ENCODE data around the gene PARD3.

PARD3 gene

DNA sequence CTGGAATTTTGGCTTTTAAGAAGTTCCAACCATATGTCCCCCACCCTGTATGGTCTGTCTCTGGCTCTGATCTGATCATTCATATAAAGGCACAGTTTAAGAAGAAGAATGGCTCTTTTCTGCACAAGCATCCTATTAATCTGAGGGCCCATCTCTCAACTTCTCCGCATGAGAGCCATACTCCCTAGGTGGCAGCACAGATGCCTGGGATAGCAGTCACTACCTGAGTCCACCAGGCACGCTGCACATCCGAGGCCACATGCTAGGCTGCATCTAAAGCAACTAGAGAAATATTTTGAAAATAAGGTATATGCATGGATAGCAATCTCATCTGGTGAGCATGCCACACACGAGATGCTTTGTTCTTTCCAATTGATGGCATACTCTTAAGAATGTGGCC is 565.5 kb downstream of the PARD3 start:
- H3K9me3 ChIP-seq (ENCODE audit: insufficient read depth, low read length, severe bottlenecking): no peaks in the 10 kb centered on the region
- H3K79me2 ChIP-seq (ENCODE audit: insufficient read depth, low read length): no peaks in the 10 kb centered on the region
- H4K20me1 ChIP-seq (ENCODE audit: insufficient read depth, low read length): no peaks in the 10 kb centered on the region
- ATAC-seq (ENCODE audit: insufficient read depth, low read depth) (no peak), DNase-seq (no peak)
- H3K9ac ChIP-seq (ENCODE audit: low read depth, low read length): no peak overlapping the region
- no peak overlapping the region for H3K4me2 ChIP-seq (ENCODE audit: insufficient read depth, low read length)
- no peak overlapping the region for H3K27ac ChIP-seq (ENCODE audit: low read length)
- no peaks in the 10 kb centered on the region for H3K4me1 ChIP-seq (ENCODE audit: insufficient read depth, low read length)
- TF ChIP-seq, protein P1, sequence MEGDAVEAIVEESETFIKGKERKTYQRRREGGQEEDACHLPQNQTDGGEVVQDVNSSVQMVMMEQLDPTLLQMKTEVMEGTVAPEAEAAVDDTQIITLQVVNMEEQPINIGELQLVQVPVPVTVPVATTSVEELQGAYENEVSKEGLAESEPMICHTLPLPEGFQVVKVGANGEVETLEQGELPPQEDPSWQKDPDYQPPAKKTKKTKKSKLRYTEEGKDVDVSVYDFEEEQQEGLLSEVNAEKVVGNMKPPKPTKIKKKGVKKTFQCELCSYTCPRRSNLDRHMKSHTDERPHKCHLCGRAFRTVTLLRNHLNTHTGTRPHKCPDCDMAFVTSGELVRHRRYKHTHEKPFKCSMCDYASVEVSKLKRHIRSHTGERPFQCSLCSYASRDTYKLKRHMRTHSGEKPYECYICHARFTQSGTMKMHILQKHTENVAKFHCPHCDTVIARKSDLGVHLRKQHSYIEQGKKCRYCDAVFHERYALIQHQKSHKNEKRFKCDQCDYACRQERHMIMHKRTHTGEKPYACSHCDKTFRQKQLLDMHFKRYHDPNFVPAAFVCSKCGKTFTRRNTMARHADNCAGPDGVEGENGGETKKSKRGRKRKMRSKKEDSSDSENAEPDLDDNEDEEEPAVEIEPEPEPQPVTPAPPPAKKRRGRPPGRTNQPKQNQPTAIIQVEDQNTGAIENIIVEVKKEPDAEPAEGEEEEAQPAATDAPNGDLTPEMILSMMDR (IDR thresholded peaks at IDR 0.05; ENCODE audit: borderline replicate concordance, extremely low read depth, low read length, poor library complexity, severe bottlenecking): no peak
- no peak for TF ChIP-seq EZH2 (IDR thresholded peaks at IDR 0.05; ENCODE audit: borderline replicate concordance, low read depth, low read length, severe bottlenecking)
- no peaks in the 10 kb centered on the region for H3K36me3 ChIP-seq (ENCODE audit: insufficient read depth, low read length)
- H3K4me3 ChIP-seq (ENCODE audit: low read depth in 1 of 2, low read length in 2 of 2): no peak overlapping the region
- H2AFZ ChIP-seq (ENCODE audit: low read depth, low read length): no peak overlapping the region
- no peaks in the 10 kb centered on the region for H3K27me3 ChIP-seq (ENCODE audit: insufficient read depth, low read length, poor library complexity)

DNA sequence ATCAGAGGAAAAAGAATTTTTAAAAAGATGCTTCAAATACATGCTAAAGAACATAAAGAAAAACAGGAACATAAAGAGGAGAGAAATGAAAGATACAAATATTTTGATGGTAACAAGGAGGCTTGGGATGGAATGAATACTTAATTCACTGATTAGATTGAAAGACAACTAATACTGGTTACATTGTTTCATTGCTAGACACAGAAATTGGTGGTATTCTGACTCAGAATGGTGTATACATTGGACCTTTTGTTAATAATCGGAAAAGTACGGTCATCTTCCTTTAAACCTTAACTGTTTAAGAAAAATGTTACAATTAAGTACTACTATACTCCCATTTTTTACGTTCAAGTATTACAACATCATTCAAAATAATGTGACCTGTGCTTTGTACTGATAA is 567.5 kb downstream of the PARD3 start:
- TF ChIP-seq, protein P1 (IDR thresholded peaks at IDR 0.05; ENCODE audit: borderline replicate concordance, extremely low read depth, low read length, poor library complexity, severe bottlenecking): no peak
- no peak for TF ChIP-seq EZH2 (IDR thresholded peaks at IDR 0.05; ENCODE audit: borderline replicate concordance, low read depth, low read length, severe bottlenecking)
- no peak overlapping the region for H3K9ac ChIP-seq (ENCODE audit: low read depth, low read length)
- no peak overlapping the region for H3K4me3 ChIP-seq (ENCODE audit: low read depth in 1 of 2, low read length in 2 of 2)
- H3K79me2 ChIP-seq (ENCODE audit: insufficient read depth, low read length): no peaks in the 10 kb centered on the region
- H2AFZ ChIP-seq (ENCODE audit: low read depth, low read length): no peak overlapping the region
- DNase-seq: no peak
- H3K9me3 ChIP-seq (ENCODE audit: insufficient read depth, low read length, severe bottlenecking): no peaks in the 10 kb centered on the region
- no peaks in the 10 kb centered on the region for H3K4me1 ChIP-seq (ENCODE audit: insufficient read depth, low read length)
- H3K27me3 ChIP-seq (ENCODE audit: insufficient read depth, low read length, poor library complexity): no peaks in the 10 kb centered on the region
- ATAC-seq (ENCODE audit: insufficient read depth, low read depth): no peak
- H4K20me1 ChIP-seq (ENCODE audit: insufficient read depth, low read length): no peaks in the 10 kb centered on the region
- no peaks in the 10 kb centered on the region for H3K36me3 ChIP-seq (ENCODE audit: insufficient read depth, low read length)
- no peak overlapping the region for H3K27ac ChIP-seq (ENCODE audit: low read length)
- no peak overlapping the region for H3K4me2 ChIP-seq (ENCODE audit: insufficient read depth, low read length)

- no peak overlapping the region for H2AFZ ChIP-seq (ENCODE audit: low read depth, low read length)
- no peaks in the 10 kb centered on the region for H4K20me1 ChIP-seq (ENCODE audit: insufficient read depth, low read length)
- H3K79me2 ChIP-seq (ENCODE audit: insufficient read depth, low read length): no peaks in the 10 kb centered on the region
- no peak for DNase-seq
- H3K4me3 ChIP-seq (ENCODE audit: low read depth in 1 of 2, low read length in 2 of 2): no peak overlapping the region
- peaks cover 7% of the 10 kb centered on the region; the same call in 1 of the 2 replicates for H3K4me1 ChIP-seq (ENCODE audit: insufficient read depth, low read length)
- H3K9me3 ChIP-seq (ENCODE audit: insufficient read depth, low read length, severe bottlenecking): no peaks in the 10 kb centered on the region
- H3K4me2 ChIP-seq (ENCODE audit: insufficient read depth, low read length): no peak overlapping the region
- H3K36me3 ChIP-seq (ENCODE audit: insufficient read depth, low read length): no peaks in the 10 kb centered on the region
- TF ChIP-seq EZH2 (IDR thresholded peaks at IDR 0.05; ENCODE audit: borderline replicate concordance, low read depth, low read length, severe bottlenecking): no peak
- TF ChIP-seq, protein P1 (IDR thresholded peaks at IDR 0.05; ENCODE audit: borderline replicate concordance, extremely low read depth, low read length, poor library complexity, severe bottlenecking): no peak
- H3K27me3 ChIP-seq (ENCODE audit: insufficient read depth, low read length, poor library complexity): no peaks in the 10 kb centered on the region
- no peak overlapping the region for H3K27ac ChIP-seq (ENCODE audit: low read length)
- no peak for ATAC-seq (ENCODE audit: insufficient read depth, low read depth)
- H3K9ac ChIP-seq (ENCODE audit: low read depth, low read length): no peak overlapping the region
These were observed 570.2 kb downstream of the PARD3 start for GRCh38 chr10:34244756-34245484.
